Measurements from ENCODE around the gene LIPJ. TPM values are rescaled to one million over a fixed set of nuclear protein-coding genes. Genes with fewer than 3 reads are reported as not detected.

LIPJ gene
- total RNA-seq, 1 donor from 2014 or later, result not detected

GRCh38 chr10:88624840-88625239 lies 38.3 kb downstream of the LIPJ start:
- Mint-ChIP-seq H3K4me1 (ENCODE audit: low read depth) (no peaks in the 10 kb centered on the region), H3K27ac (no peak overlapping the region), H3K4me3 (ENCODE audit: low read depth) (no peak overlapping the region), H3K36me3 (ENCODE audit: insufficient read depth) (no peaks in the 10 kb centered on the region), H3K9me3 (ENCODE audit: low read depth) (peaks cover 11% of the 10 kb centered on the region), H3K27me3 (peaks cover 2% of the 10 kb centered on the region)
- TF ChIP-seq CTCF (IDR thresholded peaks at IDR 0.05; ENCODE audit: unreplicated experiment), result no peak
- no peak for DNase-seq (ENCODE audit: low spot score, unreplicated experiment)

GRCh38 chr10:88640186-88640585 lies 53.6 kb downstream of the LIPJ start:
- H3K36me3 Mint-ChIP-seq (ENCODE audit: insufficient read depth), result peaks cover 1% of the 10 kb centered on the region
- H3K27me3 Mint-ChIP-seq, result peaks cover 14% of the 10 kb centered on the region
- H3K4me3 Mint-ChIP-seq (ENCODE audit: low read depth), result no peak overlapping the region
- no peak overlapping the region for H3K27ac Mint-ChIP-seq
- peaks cover 23% of the 10 kb centered on the region for H3K9me3 Mint-ChIP-seq (ENCODE audit: low read depth)
- no peak for DNase-seq (ENCODE audit: low spot score, unreplicated experiment)
- no peak for TF ChIP-seq CTCF (IDR thresholded peaks at IDR 0.05; ENCODE audit: unreplicated experiment)
- peaks cover 6% of the 10 kb centered on the region for H3K4me1 Mint-ChIP-seq (ENCODE audit: low read depth)

- Mint-ChIP-seq H3K9me3 (ENCODE audit: low read depth) (peaks cover 8% of the 10 kb centered on the region), H3K4me3 (ENCODE audit: low read depth) (no peak overlapping the region), H3K27me3 (peaks cover 21% of the 10 kb centered on the region), H3K27ac (no peak overlapping the region), H3K4me1 (ENCODE audit: low read depth) (peaks cover 6% of the 10 kb centered on the region), H3K36me3 (ENCODE audit: insufficient read depth) (peaks cover 1% of the 10 kb centered on the region)
- DNase-seq (ENCODE audit: low spot score, unreplicated experiment), result no peak
- TF ChIP-seq CTCF (IDR thresholded peaks at IDR 0.05; ENCODE audit: unreplicated experiment), result no peak
Observed at GRCh38 chr10:88642209-88642608, 55.6 kb downstream of the LIPJ start.

- H3K4me1 Mint-ChIP-seq (ENCODE audit: low read depth), result peaks cover 6% of the 10 kb centered on the region
- peaks cover 3% of the 10 kb centered on the region for H3K9me3 Mint-ChIP-seq (ENCODE audit: low read depth)
- peaks cover 23% of the 10 kb centered on the region for H3K27me3 Mint-ChIP-seq
- TF ChIP-seq CTCF (IDR thresholded peaks at IDR 0.05; ENCODE audit: unreplicated experiment), result no peak
- no peak overlapping the region for H3K4me3 Mint-ChIP-seq (ENCODE audit: low read depth)
- H3K36me3 Mint-ChIP-seq (ENCODE audit: insufficient read depth), result peaks cover 1% of the 10 kb centered on the region
- no peak overlapping the region for H3K27ac Mint-ChIP-seq
- no peak for DNase-seq (ENCODE audit: low spot score, unreplicated experiment)
Observed at GRCh38 chr10:88642963-88643362, 56.4 kb downstream of the LIPJ start.

GRCh38 chr10:88647061-88647615 lies 60.6 kb downstream of the LIPJ start:
- no peak for TF ChIP-seq CTCF (IDR thresholded peaks at IDR 0.05; ENCODE audit: unreplicated experiment)
- H3K27me3 Mint-ChIP-seq, result peaks cover 23% of the 10 kb centered on the region

More at GRCh38 chr10:88647061-88647615, 60.6 kb downstream of the LIPJ start:
- Mint-ChIP-seq H3K4me1 (ENCODE audit: low read depth) (no peaks in the 10 kb centered on the region), H3K4me3 (ENCODE audit: low read depth) (no peak overlapping the region), H3K27ac (no peak overlapping the region), H3K9me3 (ENCODE audit: low read depth) (no peaks in the 10 kb centered on the region), H3K36me3 (ENCODE audit: insufficient read depth) (no peaks in the 10 kb centered on the region)
- DNase-seq (ENCODE audit: low spot score, unreplicated experiment), result no peak
